NCI-H345 (cell line): ENCODE measurements around the gene PREX1.
"Not testable (repeated sequence)": the region's sequence is repeated elsewhere in the genome, so short reads cannot be mapped to it uniquely, and the experiment has no call there.

Experiments used
- DNase-seq: peaks from one replicate; lab custom pipeline; 2025; lab: John Stamatoyannopoulos, UW

Gene PREX1, protein sequence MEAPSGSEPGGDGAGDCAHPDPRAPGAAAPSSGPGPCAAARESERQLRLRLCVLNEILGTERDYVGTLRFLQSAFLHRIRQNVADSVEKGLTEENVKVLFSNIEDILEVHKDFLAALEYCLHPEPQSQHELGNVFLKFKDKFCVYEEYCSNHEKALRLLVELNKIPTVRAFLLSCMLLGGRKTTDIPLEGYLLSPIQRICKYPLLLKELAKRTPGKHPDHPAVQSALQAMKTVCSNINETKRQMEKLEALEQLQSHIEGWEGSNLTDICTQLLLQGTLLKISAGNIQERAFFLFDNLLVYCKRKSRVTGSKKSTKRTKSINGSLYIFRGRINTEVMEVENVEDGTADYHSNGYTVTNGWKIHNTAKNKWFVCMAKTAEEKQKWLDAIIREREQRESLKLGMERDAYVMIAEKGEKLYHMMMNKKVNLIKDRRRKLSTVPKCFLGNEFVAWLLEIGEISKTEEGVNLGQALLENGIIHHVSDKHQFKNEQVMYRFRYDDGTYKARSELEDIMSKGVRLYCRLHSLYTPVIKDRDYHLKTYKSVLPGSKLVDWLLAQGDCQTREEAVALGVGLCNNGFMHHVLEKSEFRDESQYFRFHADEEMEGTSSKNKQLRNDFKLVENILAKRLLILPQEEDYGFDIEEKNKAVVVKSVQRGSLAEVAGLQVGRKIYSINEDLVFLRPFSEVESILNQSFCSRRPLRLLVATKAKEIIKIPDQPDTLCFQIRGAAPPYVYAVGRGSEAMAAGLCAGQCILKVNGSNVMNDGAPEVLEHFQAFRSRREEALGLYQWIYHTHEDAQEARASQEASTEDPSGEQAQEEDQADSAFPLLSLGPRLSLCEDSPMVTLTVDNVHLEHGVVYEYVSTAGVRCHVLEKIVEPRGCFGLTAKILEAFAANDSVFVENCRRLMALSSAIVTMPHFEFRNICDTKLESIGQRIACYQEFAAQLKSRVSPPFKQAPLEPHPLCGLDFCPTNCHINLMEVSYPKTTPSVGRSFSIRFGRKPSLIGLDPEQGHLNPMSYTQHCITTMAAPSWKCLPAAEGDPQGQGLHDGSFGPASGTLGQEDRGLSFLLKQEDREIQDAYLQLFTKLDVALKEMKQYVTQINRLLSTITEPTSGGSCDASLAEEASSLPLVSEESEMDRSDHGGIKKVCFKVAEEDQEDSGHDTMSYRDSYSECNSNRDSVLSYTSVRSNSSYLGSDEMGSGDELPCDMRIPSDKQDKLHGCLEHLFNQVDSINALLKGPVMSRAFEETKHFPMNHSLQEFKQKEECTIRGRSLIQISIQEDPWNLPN (N-terminal part only)

DNA sequence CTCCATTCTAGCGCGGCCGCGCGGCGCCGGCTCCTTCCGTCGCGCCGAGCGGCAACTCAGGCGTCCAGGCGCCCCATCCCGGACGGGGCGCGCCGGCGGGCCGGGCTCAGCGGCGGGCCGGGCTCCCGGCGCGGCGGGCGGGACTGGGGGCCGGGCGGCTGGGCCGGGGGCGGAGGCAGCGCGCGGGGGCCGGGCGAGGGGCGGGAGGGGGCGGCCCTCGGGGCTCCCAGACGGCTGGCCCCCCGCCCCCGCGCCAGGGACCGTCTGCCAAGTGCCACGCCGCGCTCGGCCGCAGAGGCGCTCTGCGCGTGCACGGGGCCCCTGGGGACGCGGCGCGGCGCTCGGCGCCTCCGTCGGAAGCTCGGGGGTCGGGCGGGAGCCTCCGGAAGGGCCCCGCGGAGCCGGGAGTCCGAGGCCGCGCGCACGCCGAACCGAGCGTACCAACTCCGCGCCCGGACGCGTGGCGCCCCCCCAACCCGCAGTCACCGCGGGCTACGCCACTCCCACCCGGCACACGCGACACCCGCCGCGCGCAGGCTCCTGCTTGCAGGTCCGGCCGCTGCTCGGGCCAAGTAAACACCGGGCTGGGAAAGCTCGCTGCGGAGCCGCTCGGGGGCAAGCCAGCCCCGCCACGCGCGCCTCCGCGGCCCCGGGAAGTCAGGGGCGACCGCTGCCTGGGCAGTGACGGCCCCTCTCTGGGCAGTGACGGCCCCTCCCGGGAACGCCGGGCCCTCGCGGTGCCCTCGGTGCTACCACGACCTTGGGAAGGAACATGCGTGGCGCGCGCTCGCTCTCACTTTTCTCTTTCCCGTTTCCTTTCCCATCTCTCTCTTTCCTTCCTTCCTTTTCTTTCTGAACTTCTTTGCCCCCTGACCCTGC is at the start of gene PREX1:
TSS of gene PREX1 (minus strand) at position 145 of the 879 bp plus-strand sequence. CDS start at position 6, 139 bp downstream.
- peak; percentile 39 for DNase-seq

DNA sequence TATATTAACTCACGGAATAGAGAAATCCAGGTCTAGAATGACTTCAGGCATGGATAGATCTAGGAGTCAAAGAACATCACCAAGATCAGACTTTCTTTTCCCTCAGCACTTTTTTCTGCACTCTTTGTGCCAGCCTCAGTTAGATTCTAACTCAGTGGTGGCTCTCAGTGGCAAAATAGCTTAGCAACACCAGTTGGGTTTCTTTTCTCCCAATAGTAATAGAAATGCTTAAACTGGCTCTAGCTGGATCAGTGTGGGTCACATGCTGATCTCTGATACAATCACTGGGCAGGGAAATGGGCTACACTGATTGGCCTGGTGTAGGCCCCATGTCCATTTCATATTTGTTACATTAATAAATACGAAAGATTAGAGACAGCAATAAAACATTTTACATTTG is 49.5 kb upstream of the PREX1 start:
- DNase-seq: no peak

DNA sequence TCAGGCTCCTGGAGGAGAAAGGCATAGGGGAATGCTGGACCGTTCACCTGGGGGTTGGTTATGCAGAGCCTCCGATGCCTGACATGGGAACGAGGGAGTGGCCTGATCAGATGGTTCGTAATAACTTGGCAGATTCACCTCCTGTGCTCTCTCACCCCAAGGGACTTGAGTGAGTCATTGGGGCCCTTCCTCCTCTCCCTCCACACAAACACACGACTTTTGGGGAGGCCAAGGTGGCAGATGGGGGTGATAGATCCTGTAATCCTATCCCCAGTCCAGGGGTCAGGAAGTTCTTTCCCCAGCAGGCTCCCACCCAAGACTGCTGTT is 48.1 kb upstream of the PREX1 start:
- DNase-seq: no peak

DNA sequence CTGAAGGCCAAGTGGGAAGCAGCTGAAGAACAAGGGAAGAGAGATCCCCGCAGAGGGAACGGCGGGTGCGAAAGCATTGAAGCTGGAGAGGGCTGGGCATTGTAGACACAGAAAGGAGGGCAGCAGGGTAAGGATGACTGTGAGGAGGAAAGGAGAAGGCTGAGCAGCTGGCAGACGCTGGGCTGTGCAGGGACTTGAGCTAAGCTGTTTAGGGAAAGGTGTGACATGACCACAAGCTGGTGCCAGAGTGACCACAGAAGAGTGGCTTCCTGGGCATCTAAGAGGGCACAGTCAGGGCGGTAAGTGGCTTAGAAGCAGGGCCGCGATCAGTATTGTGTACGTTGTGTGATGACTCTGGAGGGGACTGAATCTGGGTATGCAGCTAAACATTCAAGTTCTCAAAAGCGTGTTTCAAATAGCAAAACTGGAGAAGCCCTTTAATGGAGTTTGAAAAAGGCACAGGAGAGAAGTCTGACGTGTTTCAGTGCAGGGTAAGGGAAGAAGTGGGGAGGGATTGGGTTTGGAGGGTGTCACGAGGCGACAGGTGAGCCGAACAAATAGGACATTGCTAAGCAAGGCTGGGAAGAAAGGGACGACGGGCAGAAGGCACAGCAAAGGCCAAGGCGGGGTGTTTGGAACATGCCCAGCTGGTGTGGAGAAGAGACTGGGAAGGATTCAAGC is 47.6 kb upstream of the PREX1 start:
- DNase-seq: no peak

DNA sequence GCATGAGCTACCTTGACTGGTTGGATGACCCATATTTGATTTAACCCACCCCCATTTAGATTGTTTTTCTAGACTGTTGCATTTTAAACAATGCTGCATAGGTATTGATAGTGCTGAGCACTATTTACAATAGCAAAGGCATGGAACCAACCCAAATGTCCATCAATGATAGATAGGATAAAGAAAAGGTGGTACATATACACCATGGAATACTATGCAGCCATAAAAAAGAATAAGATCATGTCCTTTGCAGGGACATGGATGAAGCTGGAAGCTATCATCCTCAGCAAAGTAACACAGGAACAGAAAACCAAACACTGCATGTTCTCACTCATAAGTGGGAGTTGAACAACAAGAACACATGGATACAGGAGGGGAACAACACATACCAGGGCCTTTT is 41.6 kb upstream of the PREX1 start:
- DNase-seq: not testable (repeated sequence)

DNA sequence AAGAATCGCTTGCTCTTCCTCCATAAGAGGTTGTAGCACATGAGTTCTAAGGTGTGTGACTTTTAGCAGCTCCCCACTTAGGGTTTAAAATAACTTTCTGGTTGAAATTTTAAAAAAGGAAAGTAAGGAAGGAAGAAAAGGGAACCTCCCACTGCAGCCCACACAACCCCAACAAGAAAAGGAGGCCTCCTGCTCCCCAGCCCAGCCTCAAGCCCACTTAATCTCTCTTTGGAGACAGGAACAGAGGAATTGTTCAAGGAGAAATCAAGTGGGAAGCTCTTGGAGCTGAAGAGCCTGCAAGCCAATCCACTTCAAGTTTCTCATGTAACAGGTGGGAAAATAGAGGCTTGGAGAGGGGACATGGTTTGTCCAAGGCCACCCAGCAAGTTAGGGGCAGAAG is 39.1 kb upstream of the PREX1 start:
- DNase-seq: no peak

DNA sequence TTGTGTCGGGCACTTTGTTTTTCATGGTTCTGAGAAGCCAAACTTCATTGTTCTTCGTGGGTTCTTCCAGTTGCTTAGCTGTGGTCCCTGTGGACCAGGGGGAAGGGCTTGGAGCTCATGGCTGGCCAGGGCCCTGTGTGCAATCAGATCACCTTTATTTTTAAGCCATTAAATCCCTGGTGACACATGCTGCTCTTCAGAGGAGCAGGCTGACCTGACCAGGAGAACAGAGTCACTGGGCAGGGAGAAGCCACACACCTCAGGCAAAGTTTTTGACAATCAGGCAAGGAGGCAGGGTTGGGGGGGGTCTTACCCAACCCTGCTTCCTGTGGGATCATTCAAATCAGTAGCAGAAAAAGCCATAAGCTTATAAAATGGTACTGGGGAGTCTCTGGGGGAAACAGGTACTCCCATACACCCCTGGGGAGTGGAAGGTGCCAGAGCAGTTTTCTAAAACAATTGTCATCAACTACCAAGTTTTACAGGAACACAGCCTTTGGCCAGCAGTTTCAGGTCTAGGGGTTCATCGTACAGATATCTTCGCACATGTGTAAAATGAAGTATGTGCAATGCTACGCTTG is 37.0 kb upstream of the PREX1 start:
- no peak for DNase-seq

DNA sequence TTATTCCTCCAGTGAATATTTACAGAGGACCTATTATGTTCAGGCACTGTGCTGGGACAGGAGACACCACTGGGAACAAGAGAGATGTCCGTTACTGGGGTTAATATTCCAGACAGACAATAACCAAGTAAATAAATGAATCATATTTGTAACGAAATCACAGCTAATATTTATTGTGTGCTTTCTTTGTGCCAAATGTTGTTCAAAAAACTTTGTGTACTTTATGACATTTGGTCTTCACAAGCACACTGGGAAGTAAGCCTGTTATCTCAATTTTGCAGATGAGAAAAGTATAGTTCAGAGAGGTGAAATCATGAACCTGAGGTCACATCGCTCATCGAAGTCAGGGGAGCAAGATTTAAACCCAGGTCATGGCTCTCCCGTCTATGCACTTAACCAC is 36.5 kb upstream of the PREX1 start:
- no peak for DNase-seq

DNA sequence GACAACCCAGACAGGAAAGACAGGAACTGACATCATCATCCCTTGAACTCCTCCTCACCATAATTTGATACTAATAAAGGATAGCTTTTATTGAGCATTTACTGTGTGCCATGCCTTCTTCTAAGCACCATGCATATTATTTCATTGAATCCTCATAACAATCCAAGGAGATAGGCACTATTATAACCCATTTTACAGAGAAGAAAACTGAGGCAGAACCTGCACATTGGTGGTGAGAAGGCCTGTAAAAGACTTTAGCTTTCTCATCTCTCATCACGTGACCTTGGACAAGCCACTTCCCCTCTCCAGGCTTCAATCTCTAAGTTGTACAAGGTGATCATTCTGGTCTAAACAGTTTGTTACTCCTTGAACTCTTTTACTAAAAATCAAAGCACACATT is 34.5 kb upstream of the PREX1 start:
- DNase-seq: no peak

DNA sequence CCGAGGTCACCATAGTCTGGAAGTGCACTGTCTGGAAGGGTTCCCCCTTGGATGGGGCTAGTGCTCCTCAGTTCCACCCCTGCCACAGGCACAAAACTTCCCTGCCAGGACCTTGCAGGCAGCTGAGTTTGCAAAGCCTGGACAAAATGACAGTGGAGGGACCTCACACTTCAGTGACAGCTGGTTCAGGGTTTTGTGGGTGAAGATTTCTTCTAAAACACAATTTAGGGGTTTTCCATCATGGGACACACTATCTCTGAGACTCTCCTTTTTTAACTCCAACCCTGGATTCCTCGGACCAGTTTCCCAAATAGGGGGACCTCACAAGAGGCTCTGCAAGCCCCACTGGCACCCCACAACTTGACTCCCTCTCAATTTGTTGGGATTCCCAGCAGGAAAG is 33.6 kb upstream of the PREX1 start:
- DNase-seq: no peak

DNA sequence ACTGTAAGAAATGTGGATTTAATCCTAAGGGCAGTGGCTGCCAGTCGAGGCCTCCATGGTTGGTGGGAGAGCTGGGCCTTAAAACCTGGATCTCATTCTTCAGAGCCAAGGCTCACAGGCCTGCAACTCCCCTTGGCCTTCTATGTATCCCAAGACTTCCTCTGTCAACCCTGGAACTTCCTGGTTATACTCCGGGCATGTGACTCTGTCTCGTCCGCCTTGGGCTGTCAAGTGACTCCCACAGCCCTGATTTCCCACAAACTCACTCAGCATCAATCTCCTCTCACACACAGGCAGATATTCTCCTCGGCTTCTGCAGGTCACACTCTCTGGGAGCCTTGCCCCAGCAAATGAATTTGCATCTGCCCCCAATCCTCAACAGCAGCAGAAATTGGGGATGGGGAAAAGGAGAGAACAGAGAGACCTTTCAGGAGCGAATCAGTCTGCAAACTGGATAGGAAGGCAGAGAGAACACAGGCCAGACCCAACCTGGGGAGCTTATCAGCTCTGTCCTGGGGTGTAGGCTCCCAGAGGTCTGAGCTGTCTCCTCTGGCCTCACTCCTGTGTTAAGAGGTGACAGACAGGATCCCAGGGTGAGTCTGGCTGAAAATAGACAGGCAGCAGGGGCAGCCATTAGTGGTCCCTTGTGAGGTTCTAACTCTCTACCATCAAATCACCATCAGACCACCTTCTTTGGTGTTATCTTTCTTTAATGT is 30.4 kb upstream of the PREX1 start:
- DNase-seq: no peak

DNA sequence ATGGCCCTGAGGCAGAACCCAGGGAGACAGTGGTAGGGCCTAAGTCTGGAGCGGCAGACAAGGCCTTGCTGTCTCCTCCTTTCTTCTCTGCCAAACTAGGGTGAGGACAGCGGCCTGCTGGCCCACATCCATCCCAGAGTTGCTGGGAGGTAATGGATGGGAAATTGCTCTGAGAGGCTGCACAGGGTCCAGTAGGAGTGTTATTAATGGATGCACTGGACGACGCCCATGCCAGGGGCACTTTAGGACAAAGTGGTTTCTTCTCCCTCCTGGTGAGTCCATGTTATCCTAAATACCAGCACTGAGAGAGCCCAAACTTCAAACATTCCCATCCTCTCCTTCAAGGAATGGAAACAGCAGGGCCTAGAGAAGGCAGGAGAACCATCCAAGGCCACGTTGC is 28.3 kb upstream of the PREX1 start:
- no peak for DNase-seq

DNA sequence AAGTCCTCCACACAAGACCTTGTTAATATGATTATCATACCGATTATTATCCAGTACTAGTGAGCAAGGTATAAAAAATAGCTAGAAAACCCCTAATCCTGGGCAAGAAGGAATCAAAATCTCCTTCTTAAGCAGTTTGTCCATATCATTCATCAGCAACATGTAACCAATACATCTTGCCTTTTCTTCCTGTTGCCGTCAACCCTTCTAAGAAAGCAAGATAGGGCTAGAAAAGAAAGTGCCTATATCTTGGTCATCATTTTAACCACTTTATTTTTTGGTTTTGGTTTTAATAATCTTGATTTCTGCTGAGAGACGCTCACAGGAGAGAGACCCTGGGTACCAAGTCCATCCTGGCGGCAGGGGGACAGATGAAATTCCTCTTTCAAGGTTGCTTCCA is 27.2 kb upstream of the PREX1 start:
- DNase-seq: no peak

DNA sequence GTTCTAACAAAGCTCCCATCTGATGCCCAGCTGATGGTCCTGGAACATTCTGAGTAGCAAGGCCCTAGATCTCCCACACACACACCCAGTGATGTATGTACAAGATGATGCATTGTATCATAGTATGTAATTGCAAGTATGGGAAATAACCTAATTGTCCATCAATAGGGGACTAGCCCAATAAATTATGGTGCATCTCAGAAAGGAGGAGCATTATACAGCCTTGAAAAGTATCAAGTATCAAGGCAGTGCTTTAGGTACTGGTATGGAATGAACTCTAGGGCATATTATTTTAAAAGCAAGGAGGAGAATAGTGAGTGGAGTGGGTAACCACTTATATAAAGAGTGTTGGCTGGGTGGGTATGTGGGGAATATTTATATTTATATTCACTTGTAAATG is 24.8 kb upstream of the PREX1 start:
- no peak for DNase-seq

DNA sequence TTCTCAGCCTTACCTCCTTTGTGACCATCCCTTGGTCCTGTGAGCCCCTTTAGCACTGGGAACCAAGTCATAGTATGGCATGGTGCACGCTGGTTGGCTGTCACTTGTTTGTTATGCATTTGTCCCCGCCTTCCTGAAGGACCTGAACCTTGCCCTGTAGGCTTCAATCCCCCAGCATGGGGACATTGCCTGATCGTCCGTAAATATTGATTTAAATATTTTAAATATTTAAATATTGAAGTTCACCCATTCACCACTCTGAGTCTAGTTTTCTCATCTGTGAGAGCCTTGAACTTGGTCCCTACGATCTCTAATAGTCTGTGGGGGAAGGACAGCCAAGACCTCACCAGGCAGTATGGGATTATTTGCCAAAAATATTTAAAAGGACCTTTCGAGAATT is 23.8 kb upstream of the PREX1 start:
- no peak for DNase-seq

DNA sequence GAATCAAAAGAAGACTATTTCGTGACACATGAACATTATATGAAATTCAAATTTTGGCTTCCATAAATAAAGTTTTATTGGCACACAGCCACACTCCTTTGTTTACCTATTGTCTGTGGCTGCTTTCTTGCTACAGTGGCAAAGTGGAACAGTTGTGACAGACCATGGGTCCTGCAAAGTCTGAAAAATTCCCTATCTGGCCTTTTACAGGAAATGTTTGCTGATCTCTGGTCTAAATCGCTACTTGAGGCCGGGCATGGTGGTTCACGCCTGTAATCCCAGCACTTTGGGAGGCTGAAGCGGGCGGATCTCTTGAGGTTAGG is 23.1 kb upstream of the PREX1 start:
- DNase-seq: no peak

DNA sequence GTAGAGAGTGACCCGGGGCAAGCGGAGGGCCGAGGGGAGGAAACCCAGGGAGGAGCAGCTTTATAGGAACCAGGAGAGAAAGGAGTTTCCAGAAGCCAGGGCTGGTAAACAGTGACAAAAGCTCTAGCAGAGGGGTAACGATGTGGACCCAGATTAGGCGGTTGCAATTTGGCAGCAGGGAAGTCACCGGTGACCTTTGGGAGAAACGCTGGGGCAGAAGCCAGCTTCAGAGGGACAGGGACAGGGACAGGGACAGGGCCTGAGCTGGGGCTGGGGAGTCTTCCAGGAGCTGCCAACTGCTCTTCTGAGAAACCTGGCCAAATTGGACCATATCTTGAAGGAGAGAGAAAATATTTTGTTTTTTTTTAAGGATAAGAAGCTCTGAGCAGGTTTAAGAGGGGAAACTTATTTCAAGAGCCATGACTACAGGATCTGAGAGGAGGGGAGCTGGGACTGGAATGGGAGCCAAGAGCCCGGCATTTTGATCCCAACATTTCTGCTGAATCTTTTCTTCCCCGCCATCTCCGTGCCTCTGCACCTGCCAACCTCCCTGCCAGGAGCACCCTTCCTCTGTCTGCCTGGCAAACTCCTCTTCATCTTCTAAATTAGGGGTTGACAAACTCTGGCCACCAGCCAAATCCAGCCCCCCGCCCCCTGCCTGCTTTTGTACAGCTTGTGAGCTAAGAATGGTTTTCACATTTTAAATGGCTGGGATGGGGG is 22.6 kb upstream of the PREX1 start:
- peak; percentile 80 for DNase-seq

DNA sequence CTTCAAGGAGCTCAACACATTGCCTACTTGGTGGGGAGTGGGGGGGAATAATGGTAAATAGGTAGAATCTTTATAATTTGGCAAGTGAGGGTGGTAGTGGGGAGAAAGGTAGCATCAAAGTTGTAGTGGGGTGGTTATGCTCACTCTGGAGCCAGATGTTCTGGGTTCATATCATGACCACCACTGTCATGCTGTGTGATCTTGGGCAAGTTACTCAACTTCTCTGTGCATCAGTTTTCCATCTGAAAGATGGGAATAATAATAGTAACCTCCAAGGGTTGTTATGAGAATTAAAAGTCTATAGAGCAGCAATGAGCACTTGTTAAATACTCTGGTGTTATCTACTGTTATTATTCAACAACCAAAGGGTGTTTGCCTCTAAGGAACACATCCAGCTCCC is 22.0 kb upstream of the PREX1 start:
- no peak for DNase-seq

DNA sequence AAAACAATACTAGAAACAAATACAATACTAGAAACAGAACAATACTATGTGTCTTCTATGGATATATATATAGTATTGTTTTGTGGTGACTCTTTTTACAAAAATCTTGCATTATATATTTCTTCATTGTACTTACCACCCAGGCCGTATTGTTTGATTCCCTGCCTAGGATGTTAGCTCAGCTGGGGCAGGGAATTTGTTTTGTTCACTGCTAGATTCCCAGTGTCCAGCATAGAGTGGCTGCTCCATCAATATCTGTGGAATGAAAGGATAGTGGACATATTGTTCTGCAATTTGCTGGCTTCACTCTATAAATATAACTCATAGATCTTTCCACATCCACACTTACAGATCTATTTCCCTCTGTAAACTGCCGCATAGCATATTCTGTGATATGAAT is 21.5 kb upstream of the PREX1 start:
- DNase-seq: no peak
